ENCODE results near the gene SPECC1. TPM values are rescaled to one million over a fixed set of nuclear protein-coding genes. Genes with fewer than 3 reads are reported as not detected.

The SPECC1 gene
- total and polyA plus RNA-seq, 7 donors = 10.9 to 98.3 (median 43.5) TPM

DNA sequence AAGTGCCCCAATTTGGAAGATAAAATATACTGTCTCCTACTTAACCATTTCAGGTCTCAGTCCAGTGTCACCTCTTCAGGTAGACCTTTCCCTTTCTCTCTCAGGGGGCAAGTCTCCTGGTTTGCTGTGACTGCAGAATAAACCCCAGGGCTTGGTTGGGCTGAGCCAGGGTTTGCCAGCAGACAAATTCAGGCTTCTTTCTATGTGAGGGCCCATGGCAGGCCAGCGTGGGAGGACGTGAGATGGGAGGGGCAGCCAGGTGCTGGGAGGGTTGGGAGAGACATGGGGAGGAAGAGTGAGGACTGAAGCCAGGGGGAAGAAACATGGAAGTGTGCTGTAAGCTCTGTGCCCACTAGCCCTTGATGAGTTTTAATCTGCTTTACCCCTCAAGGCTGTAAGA lies 163.2 kb downstream of the SPECC1 start:
- Histone ChIP-seq H3K4me1 (no peaks in the 10 kb centered on the region), H3K36me3 (no peaks in the 10 kb centered on the region), H3K27ac (no peak overlapping the region), H3K4me3 (no peak overlapping the region), H3K9me3 (no peaks in the 10 kb centered on the region), H3K27me3 (no peaks in the 10 kb centered on the region)
- intact Hi-C loops (cut with DNase I) = no loop called here
- 54 to 80% methylated on average over 2 of the region's 2 CpGs for WGBS, 2 donors
- DNase-seq = no peak
- TF ChIP-seq CTCF (IDR thresholded peaks at IDR 0.05) = no peak
- no peak for TF ChIP-seq POLR2A (IDR thresholded peaks at IDR 0.05)
- no peak for TF ChIP-seq EP300 (IDR thresholded peaks at IDR 0.05)
- TF ChIP-seq POLR2AphosphoS5 (IDR thresholded peaks at IDR 0.05) = no peak

- Histone ChIP-seq H3K9me3 (no peaks in the 10 kb centered on the region), H3K27me3 (no peaks in the 10 kb centered on the region), H3K36me3 (no peaks in the 10 kb centered on the region), H3K27ac (no peak overlapping the region), H3K4me1 (no peaks in the 10 kb centered on the region), H3K4me3 (no peak overlapping the region)
- 60 to 67% methylated on average over 1 of the region's 1 CpG for WGBS, 2 donors
- no peak for DNase-seq
- TF ChIP-seq CTCF (IDR thresholded peaks at IDR 0.05) = no peak
- no peak for TF ChIP-seq EP300 (IDR thresholded peaks at IDR 0.05)
- no peak for TF ChIP-seq POLR2A (IDR thresholded peaks at IDR 0.05)
- no peak for TF ChIP-seq POLR2AphosphoS5 (IDR thresholded peaks at IDR 0.05)
- intact Hi-C loops (cut with DNase I) = no loop called here
Observed at GRCh38 chr17:20173091-20173490, 163.9 kb downstream of the SPECC1 start.

DNA sequence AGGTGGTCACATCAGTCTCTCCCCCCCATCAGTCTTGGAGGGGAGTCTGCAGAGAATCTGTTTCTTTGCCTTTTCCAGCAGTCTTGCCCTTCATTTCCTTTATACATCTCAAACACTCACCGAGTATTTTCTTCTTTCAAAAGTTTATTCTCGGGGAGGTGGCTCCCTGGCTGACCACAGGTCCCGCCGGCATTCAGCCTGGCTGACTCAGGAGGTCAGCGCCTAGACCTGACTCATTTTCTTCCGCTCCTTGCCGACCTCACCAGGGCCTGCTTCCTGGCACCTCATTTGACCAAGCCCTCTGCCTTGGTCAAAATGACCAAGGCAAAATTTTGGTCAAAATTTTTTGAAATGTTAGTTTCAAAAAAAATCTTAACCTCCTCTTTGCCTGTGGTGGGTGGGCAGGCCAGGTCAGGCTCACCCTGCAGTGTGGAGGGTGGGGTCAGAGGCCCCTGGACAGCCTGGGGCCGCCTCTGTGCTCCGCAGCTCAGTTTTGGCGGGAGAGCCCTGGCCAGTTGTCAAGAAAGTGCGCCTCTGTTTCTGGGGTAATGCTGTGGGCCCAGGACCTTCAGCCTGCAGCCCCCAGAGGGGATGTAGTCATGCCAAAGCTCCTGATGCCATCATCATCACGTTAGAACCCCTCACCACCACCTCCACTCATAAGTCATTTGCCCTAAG lies 165.6 kb downstream of the SPECC1 start:
- H3K27me3 ChIP-seq = no peaks in the 10 kb centered on the region
- intact Hi-C loops (cut with DNase I) = no loop called here
- DNase-seq = no peak
- no peak overlapping the region for H3K4me3 ChIP-seq
- no peaks in the 10 kb centered on the region for H3K9me3 ChIP-seq
- H3K36me3 ChIP-seq = no peaks in the 10 kb centered on the region
- TF ChIP-seq POLR2A (IDR thresholded peaks at IDR 0.05) (no peak), CTCF (IDR thresholded peaks at IDR 0.05) (no peak), EP300 (IDR thresholded peaks at IDR 0.05) (no peak), POLR2AphosphoS5 (IDR thresholded peaks at IDR 0.05) (no peak)
- H3K27ac ChIP-seq = no peak overlapping the region
- 91 to 94% methylated on average over 12 of the region's 12 CpGs for WGBS, 2 donors
- no peaks in the 10 kb centered on the region for H3K4me1 ChIP-seq

DNA sequence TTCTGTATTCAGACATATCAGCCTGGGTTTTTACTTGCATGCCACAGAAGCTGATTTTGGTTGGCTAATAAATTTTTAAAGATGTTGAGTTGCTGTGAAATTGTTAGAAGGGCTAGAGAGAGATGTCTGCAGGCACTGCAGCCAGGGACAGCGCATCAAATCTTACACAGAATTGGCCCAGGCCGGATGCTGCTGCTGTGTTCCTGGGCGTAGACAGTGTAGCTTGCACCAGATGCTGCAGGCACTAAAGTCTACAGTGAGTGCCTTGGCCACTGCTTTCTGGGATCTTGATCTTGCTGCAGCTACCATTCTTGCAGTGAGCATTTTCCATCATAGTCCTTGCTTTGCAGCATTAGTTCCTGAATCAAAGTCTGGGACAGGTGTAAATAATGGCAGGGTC lies 169.9 kb downstream of the SPECC1 start:
- no peaks in the 10 kb centered on the region for H3K9me3 ChIP-seq
- no peak overlapping the region for H3K27ac ChIP-seq
- WGBS, 2 donors = 86 to 92% methylated on average over 3 of the region's 3 CpGs
- H3K4me3 ChIP-seq = no peak overlapping the region
- no peak for DNase-seq
- no peak for TF ChIP-seq POLR2A (IDR thresholded peaks at IDR 0.05)
- no peak for TF ChIP-seq POLR2AphosphoS5 (IDR thresholded peaks at IDR 0.05)
- TF ChIP-seq EP300 (IDR thresholded peaks at IDR 0.05) = no peak
- no peak for TF ChIP-seq CTCF (IDR thresholded peaks at IDR 0.05)
- H3K4me1 ChIP-seq = no peaks in the 10 kb centered on the region
- no peaks in the 10 kb centered on the region for H3K36me3 ChIP-seq
- intact Hi-C loops (cut with DNase I) = no loop called here
- no peaks in the 10 kb centered on the region for H3K27me3 ChIP-seq

DNA sequence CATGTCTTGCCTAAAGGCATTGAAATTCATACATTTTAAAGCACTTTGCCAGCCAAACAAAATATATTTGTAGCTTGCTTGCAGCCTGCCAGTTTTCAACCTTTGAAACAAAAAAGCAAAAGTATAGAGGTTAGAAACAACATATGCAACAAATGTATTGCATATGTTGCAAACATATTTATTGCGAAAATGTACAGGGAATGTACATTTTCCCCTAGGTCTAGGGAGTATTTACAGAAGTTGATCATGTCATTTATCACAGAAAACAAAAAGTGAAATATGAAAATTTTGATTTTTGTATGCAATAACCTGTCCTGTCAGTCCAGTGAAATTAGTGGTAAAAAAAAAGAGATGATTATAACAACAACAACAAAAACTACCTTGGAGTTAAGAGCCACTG lies 171.5 kb downstream of the SPECC1 start:
- no peak overlapping the region for H3K4me3 ChIP-seq
- 97 to 99% methylated on average over 1 of the region's 1 CpG for WGBS, 2 donors
- H3K27ac ChIP-seq = no peak overlapping the region
- H3K9me3 ChIP-seq = no peaks in the 10 kb centered on the region
- no peak for DNase-seq
- intact Hi-C loops (cut with DNase I) = no loop called here
- no peak for TF ChIP-seq EP300 (IDR thresholded peaks at IDR 0.05)
- TF ChIP-seq POLR2AphosphoS5 (IDR thresholded peaks at IDR 0.05) = no peak
- no peak for TF ChIP-seq POLR2A (IDR thresholded peaks at IDR 0.05)
- TF ChIP-seq CTCF (IDR thresholded peaks at IDR 0.05) = no peak
- no peaks in the 10 kb centered on the region for H3K27me3 ChIP-seq
- H3K4me1 ChIP-seq = no peaks in the 10 kb centered on the region
- no peaks in the 10 kb centered on the region for H3K36me3 ChIP-seq

Measured in sigmoid colon (tissue), 7 donors.